MM.1S (cell line): ENCODE measurements around the gene ANKK1.

ENCODE experiments used
- DNase-seq: peaks from one replicate; pipeline ENCODE4 v3.0.0-alpha.2; 2015
- H2AFZ ChIP-seq: fragments of 300-600 bp; sonication (generic); 2 replicates; pipeline ENCODE4 v1.6.0; 2016; ENCODE audit warnings: antibody characterized with exemption, low read length
- H3F3A ChIP-seq: fragments of 300-600 bp; sonication (generic); 2 replicates; pipeline ENCODE4 v1.6.1; 2016; ENCODE audit warnings: mild to moderate bottlenecking, antibody characterized with exemption, low read length, moderate library complexity, mixed read lengths; ENCODE audit not compliant: insufficient read depth
- H3K27ac ChIP-seq: fragments of 300-600 bp; sonication (generic); 2 replicates; pipeline ENCODE4 v1.5.1; 2016; ENCODE audit warnings: mild to moderate bottlenecking, low read length
- H3K27me3 ChIP-seq: fragments of 300-600 bp; sonication (generic); replicated peaks from 2 replicates; pipeline ENCODE4 v1.6.0; 2016; ENCODE audit warnings: low read length; ENCODE audit not compliant: insufficient read depth
- H3K36me3 ChIP-seq: fragments of 300-600 bp; sonication (generic); replicated peaks from 2 replicates; pipeline ENCODE4 v1.6.1; 2016; ENCODE audit warnings: mild to moderate bottlenecking, low read length, mixed read lengths; ENCODE audit not compliant: insufficient read depth
- H3K4me1 ChIP-seq: fragments of 300-600 bp; sonication (generic); 2 replicates; pipeline ENCODE4 v1.6.1; 2016; ENCODE audit warnings: low read length, mixed read lengths
- H3K4me2 ChIP-seq: fragments of 300-600 bp; sonication (generic); 2 replicates; pipeline ENCODE4 v1.6.0; 2016; ENCODE audit warnings: low read depth, low read length
- H3K4me3 ChIP-seq: fragments of 300-600 bp; sonication (generic); 2 replicates; pipeline ENCODE4 v1.5.1; 2016; ENCODE audit warnings: low read length, mixed read lengths
- H3K79me2 ChIP-seq: fragments of 300-600 bp; sonication (generic); 2 replicates; pipeline ENCODE4 v1.6.1; 2016; ENCODE audit warnings: mixed run types, low read length, mixed read lengths
- H3K9ac ChIP-seq: fragments of 300-600 bp; sonication (generic); 2 replicates; pipeline ENCODE4 v1.6.1; 2016; ENCODE audit warnings: low read length, mixed read lengths
- H3K9me2 ChIP-seq: fragments of 300-600 bp; sonication (generic); replicated peaks from 2 replicates; pipeline ENCODE4 v1.6.1; 2016; ENCODE audit warnings: mild to moderate bottlenecking, low read length, mixed read lengths; ENCODE audit not compliant: insufficient read depth
- H3K9me3 ChIP-seq: fragments of 300-600 bp; sonication (generic); replicated peaks from 2 replicates; pipeline ENCODE4 v1.6.1; 2016; ENCODE audit warnings: mild to moderate bottlenecking, low read length, mixed read lengths; ENCODE audit not compliant: insufficient read depth
- H4K20me1 ChIP-seq: fragments of 300-600 bp; sonication (generic); 2 replicates; pipeline ENCODE4 v1.6.1; 2016; ENCODE audit warnings: mild to moderate bottlenecking, low read length, moderate library complexity, mixed read lengths; ENCODE audit not compliant: insufficient read depth
- EZH2 ChIP-seq: fragments of 300-600 bp; sonication (generic); optimal IDR thresholded peaks from 2 replicates; pipeline ENCODE3; 2017; ENCODE audit warnings: low read depth, mild to moderate bottlenecking, antibody characterized with exemption, low read length, mixed read lengths
- EZH2phosphoT487 ChIP-seq: fragments of 300-600 bp; sonication (generic); IDR thresholded peaks from 2 replicates; pipeline ENCODE4 v1.6.1; 2018; ENCODE audit warnings: antibody characterized with exemption, low read length
- TF ChIP-seq, protein P1 (sequence below): fragments of 300-600 bp; sonication (generic); IDR thresholded peaks from 2 replicates; pipeline ENCODE4 v1.5.1; 2016; ENCODE audit warnings: antibody characterized with exemption, low read length, mixed read lengths

ANKK1 gene

GRCh38 chr11:113444502-113445123 is 57.0 kb downstream of the ANKK1 start:
- no peaks in the 10 kb centered on the region for H3K9me2 ChIP-seq
- H4K20me1 ChIP-seq = no peaks in the 10 kb centered on the region
- no peak for DNase-seq
- no peak overlapping the region for H3K27ac ChIP-seq
- H2AFZ ChIP-seq = no peak overlapping the region
- H3K4me2 ChIP-seq = no peak overlapping the region
- H3F3A ChIP-seq = no peaks in the 10 kb centered on the region
- no peaks in the 10 kb centered on the region for H3K27me3 ChIP-seq
- no peaks in the 10 kb centered on the region for H3K4me1 ChIP-seq
- no peak overlapping the region for H3K4me3 ChIP-seq
- H3K36me3 ChIP-seq = no peaks in the 10 kb centered on the region
- no peaks in the 10 kb centered on the region for H3K9me3 ChIP-seq
- TF ChIP-seq, protein P1, sequence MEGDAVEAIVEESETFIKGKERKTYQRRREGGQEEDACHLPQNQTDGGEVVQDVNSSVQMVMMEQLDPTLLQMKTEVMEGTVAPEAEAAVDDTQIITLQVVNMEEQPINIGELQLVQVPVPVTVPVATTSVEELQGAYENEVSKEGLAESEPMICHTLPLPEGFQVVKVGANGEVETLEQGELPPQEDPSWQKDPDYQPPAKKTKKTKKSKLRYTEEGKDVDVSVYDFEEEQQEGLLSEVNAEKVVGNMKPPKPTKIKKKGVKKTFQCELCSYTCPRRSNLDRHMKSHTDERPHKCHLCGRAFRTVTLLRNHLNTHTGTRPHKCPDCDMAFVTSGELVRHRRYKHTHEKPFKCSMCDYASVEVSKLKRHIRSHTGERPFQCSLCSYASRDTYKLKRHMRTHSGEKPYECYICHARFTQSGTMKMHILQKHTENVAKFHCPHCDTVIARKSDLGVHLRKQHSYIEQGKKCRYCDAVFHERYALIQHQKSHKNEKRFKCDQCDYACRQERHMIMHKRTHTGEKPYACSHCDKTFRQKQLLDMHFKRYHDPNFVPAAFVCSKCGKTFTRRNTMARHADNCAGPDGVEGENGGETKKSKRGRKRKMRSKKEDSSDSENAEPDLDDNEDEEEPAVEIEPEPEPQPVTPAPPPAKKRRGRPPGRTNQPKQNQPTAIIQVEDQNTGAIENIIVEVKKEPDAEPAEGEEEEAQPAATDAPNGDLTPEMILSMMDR = no peak
- TF ChIP-seq EZH2phosphoT487 (no peak), EZH2 (no peak)
- no peak overlapping the region for H3K9ac ChIP-seq
- no peaks in the 10 kb centered on the region for H3K79me2 ChIP-seq

DNA sequence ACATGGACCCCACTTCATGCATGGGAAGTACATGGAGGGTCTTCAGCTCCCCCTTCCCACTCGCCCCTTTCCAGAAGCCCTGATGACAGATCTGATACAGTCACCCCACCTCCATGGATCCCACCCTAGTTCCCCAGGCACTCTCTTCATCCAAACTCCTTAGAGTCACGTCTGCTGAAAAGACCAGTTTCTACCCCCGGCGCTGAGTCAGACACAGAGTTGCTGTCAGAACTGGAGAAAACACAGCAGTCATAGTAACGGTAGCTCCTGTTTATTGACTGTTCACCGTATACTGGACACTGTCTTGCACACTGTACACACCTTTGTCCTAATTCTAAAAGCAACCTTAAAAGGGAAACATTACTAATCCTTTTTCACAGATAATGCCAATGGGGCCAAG is 58.5 kb downstream of the ANKK1 start:
- no peak for DNase-seq
- H3K4me2 ChIP-seq = no peak overlapping the region
- H3K27ac ChIP-seq = no peak overlapping the region
- no peaks in the 10 kb centered on the region for H3K9me2 ChIP-seq
- no peaks in the 10 kb centered on the region for H3F3A ChIP-seq
- H3K9ac ChIP-seq = no peak overlapping the region
- no peak overlapping the region for H3K4me3 ChIP-seq
- H3K36me3 ChIP-seq = no peaks in the 10 kb centered on the region
- no peaks in the 10 kb centered on the region for H3K79me2 ChIP-seq
- TF ChIP-seq EZH2 = no peak
- TF ChIP-seq, protein P1 = no peak
- no peak for TF ChIP-seq EZH2phosphoT487
- H2AFZ ChIP-seq = no peak overlapping the region
- no peaks in the 10 kb centered on the region for H3K4me1 ChIP-seq
- no peaks in the 10 kb centered on the region for H3K27me3 ChIP-seq
- H3K9me3 ChIP-seq = no peaks in the 10 kb centered on the region
- no peaks in the 10 kb centered on the region for H4K20me1 ChIP-seq

DNA sequence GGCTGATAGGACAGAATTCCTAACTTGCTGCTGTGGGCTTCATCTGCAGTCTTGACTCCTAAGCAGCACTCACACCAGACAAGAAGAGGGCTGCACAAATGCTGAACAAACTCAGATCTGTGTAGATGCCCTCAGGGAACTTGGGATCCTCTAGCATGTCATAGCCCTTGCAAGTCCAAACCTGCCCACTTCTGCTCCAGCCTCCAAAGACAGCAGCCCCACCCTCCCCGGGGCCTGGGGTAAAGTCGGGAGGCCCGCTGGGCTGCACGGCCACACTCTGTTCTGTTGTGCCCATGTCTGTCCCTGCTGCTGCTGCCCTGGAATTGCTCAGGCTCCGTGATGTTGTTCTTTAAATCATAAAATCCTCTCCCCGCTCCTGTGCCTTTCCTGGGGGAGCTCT is 59.4 kb downstream of the ANKK1 start:
- no peak for DNase-seq
- Histone ChIP-seq H3K79me2 (no peaks in the 10 kb centered on the region), H3K4me3 (no peak overlapping the region), H2AFZ (no peak overlapping the region), H3K9me3 (no peaks in the 10 kb centered on the region), H3K36me3 (no peaks in the 10 kb centered on the region), H3F3A (no peaks in the 10 kb centered on the region), H3K9ac (no peak overlapping the region), H3K9me2 (no peaks in the 10 kb centered on the region), H4K20me1 (no peaks in the 10 kb centered on the region), H3K27ac (no peak overlapping the region), H3K4me2 (no peak overlapping the region), H3K4me1 (no peaks in the 10 kb centered on the region), H3K27me3 (no peaks in the 10 kb centered on the region)
- TF ChIP-seq EZH2phosphoT487 = no peak
- TF ChIP-seq, protein P1 = no peak
- TF ChIP-seq EZH2 = no peak
